Measurements from ENCODE around the gene CYTH4. TPM values are rescaled to one million over a fixed set of nuclear protein-coding genes. Genes with fewer than 3 reads are reported as not detected.

CYTH4 gene
- total RNA-seq, 4 donors from 2014 or later = 1.9 to 10.3 (median 3.4) TPM

GRCh38 chr22:37288521-37288920 lies 6.2 kb downstream of the CYTH4 start:
- intact Hi-C loops (cut with DNase I) = no loop called here
- Histone ChIP-seq H3K27ac (no peak overlapping the region), H3K27me3 (peaks cover 0 to 61% (median 0%) of the 10 kb centered on the region in 4 donors), H3K36me3 (no peaks in the 10 kb centered on the region), H3K9me3 (no peaks in the 10 kb centered on the region), H3K4me1 (peaks cover 0 to 8% (median 0%) of the 10 kb centered on the region in 3 donors), H3K4me3 (no peak overlapping the region)
- TF ChIP-seq POLR2A (IDR thresholded peaks at IDR 0.05) = no peak
- TF ChIP-seq CTCF (IDR thresholded peaks at IDR 0.05) = no peak
- WGBS, 2 donors = 98 to 100% methylated on average over 2 to 6 of the region's 7 CpGs
- no peak for DNase-seq

DNA sequence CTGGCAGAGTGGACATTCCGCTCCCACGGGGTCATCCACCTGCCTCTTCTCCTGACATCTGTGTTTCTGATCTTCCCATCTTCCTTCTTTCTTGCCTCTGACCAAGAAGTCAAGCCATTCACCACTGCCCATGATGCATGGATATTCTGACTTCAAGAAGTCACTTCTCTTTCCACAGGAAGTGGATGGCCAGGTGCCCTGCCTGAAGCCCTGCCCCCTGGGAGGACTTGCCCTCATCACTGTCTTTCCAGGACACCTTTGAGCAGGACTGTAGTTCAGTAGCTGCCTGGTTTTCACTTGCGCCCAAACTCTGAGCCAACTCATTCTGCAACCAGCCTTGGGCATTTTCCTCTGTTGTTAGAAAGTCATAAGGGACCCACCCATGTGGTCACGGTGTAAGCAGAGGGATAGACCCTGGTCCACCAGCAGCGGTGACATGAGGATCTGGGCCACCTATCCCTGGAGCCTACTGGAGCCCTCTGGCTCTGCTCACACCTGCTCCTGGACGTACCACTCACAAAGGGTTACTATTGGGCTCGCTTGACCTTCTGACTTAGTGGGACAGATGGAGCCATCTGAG lies 6.9 kb downstream of the CYTH4 start:
- Histone ChIP-seq H3K4me1 (peaks cover 0 to 8% (median 0%) of the 10 kb centered on the region in 3 donors), H3K4me3 (no peak overlapping the region), H3K27me3 (peaks cover 0 to 61% (median 0%) of the 10 kb centered on the region in 4 donors), H3K9me3 (no peaks in the 10 kb centered on the region), H3K27ac (no peak overlapping the region), H3K36me3 (no peaks in the 10 kb centered on the region)
- TF ChIP-seq CTCF (IDR thresholded peaks at IDR 0.05) = no peak
- TF ChIP-seq POLR2A (IDR thresholded peaks at IDR 0.05) = no peak
- no peak for DNase-seq
- WGBS, 2 donors = 83 to 86% methylated on average over 2 to 5 of the region's 7 CpGs
- intact Hi-C loops (cut with DNase I) = no loop called here

GRCh38 chr22:37290737-37291136 lies 8.4 kb downstream of the CYTH4 start:
- no peak for DNase-seq
- intact Hi-C loops (cut with DNase I) = no loop called here
- H3K27ac ChIP-seq = no peak overlapping the region
- WGBS, 2 donors = 51 to 72% methylated on average over 6 to 7 of the region's 7 CpGs
- H3K27me3 ChIP-seq = peaks cover 0 to 54% (median 0%) of the 10 kb centered on the region in 4 donors
- TF ChIP-seq CTCF (IDR thresholded peaks at IDR 0.05) (no peak), POLR2A (IDR thresholded peaks at IDR 0.05) (no peak)
- H3K4me3 ChIP-seq = no peak overlapping the region
- H3K36me3 ChIP-seq = no peaks in the 10 kb centered on the region
- H3K9me3 ChIP-seq = no peaks in the 10 kb centered on the region
- H3K4me1 ChIP-seq = peaks cover 0 to 4% (median 0%) of the 10 kb centered on the region in 3 donors

DNA sequence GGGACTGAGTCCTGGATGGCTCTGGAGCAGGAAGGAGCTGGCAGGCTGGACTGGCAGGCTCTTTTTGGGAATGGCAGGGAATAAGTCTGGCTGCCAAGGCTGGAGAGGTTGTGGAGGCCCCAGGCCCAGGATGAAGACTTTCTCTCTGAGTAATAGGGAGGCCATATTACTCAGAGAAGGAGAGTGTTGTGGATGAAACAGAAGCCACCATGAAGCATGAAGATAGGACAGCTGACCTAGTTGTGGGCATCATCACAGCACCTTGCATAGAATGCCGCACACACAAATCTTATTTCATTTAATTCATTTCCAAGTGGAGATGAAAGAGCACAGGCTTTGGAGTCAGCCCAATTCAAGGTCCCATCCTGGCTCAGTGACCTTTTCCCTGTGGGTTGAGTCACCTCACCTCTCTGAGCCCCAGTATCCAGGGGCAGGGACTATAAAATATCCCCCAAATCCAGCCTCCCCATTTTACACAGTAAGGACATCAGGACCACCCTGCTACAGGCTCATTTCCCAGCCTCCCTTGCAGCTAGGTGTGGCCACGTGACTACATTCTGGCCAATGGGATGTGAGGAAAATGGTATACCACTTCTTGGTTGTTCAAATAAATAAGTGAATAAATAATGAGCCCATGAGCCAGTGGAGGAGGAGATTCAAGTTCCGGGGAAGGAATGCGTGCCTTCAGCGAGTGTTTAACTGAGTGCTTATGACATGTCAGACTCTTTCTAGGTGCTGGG lies 9.4 kb downstream of the CYTH4 start:
- H3K4me3 ChIP-seq = no peak overlapping the region
- H3K27ac ChIP-seq = no peak overlapping the region
- H3K9me3 ChIP-seq = no peaks in the 10 kb centered on the region
- H3K4me1 ChIP-seq = no peaks in the 10 kb centered on the region
- TF ChIP-seq CTCF (IDR thresholded peaks at IDR 0.05) (no peak), POLR2A (IDR thresholded peaks at IDR 0.05) (no peak)
- intact Hi-C loops (cut with DNase I) = no loop called here
- WGBS, 2 donors = 87 to 90% methylated on average over 5 of the region's 5 CpGs
- no peak for DNase-seq
- H3K36me3 ChIP-seq = no peaks in the 10 kb centered on the region
- peaks cover 0 to 44% (median 0%) of the 10 kb centered on the region in 4 donors for H3K27me3 ChIP-seq

- Histone ChIP-seq H3K27ac (no peak overlapping the region), H3K36me3 (no peaks in the 10 kb centered on the region), H3K4me1 (no peaks in the 10 kb centered on the region), H3K9me3 (no peaks in the 10 kb centered on the region), H3K4me3 (no peak overlapping the region), H3K27me3 (peaks cover 0 to 40% (median 0%) of the 10 kb centered on the region in 4 donors)
- no peak for DNase-seq
- intact Hi-C loops (cut with DNase I) = no loop called here
- 59 to 78% methylated on average over 8 to 10 of the region's 13 CpGs for WGBS, 2 donors
- no peak for TF ChIP-seq CTCF (IDR thresholded peaks at IDR 0.05)
- TF ChIP-seq POLR2A (IDR thresholded peaks at IDR 0.05) = no peak
These were observed 10.3 kb downstream of the CYTH4 start for GRCh38 chr22:37292641-37293040.
